Inflammatory macrophage treated with lipopolysaccharide for 1 hour (primary cell): ENCODE results near the gene CNTNAP2.
A peak's percentile ranks its signal among the peaks of the same experiment; 100 is the strongest.

Experiments
- DNase-seq, 2 donors: peaks; one replicate each; pipeline ENCODE4 v3.0.0-alpha.2; 2020 to 2022

CNTNAP2 gene

DNA sequence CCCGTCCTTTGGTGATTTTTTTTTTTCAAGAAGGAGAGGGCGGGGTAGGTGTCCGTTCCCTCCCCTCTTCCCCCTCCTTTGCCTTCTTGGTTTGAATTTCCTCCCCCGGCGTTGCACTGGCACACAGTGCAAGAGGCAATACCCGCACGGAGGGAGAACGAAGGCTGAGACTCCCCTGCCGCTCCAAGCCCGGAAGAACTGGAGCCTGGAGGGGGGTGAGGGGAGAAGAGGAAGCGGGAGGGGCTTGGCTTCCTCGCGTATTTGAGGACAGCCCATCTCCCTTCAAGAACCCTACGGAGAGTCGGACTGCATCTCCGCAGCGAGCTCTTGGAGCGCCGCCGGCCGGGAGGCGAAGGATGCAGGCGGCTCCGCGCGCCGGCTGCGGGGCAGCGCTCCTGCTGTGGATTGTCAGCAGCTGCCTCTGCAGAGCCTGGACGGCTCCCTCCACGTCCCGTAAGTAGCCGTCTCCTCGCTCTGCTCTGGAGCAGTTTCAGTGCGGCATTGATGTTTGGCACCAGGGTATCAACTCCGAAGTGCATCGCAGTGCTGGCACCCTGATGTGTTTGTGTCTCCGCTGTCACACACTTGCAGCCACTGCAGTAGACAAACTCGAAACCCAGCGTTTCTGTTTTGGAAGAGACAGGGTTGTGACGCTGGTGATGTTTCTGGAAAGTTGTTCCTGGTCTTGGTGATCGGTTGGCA, at the start of gene CNTNAP2:
Gene CNTNAP2, plus strand, starts transcription at position 281 of the 702 bp plus-strand sequence. Its CDS starts 76 bp downstream, at position 357.
- DNase-seq: no peak

DNA sequence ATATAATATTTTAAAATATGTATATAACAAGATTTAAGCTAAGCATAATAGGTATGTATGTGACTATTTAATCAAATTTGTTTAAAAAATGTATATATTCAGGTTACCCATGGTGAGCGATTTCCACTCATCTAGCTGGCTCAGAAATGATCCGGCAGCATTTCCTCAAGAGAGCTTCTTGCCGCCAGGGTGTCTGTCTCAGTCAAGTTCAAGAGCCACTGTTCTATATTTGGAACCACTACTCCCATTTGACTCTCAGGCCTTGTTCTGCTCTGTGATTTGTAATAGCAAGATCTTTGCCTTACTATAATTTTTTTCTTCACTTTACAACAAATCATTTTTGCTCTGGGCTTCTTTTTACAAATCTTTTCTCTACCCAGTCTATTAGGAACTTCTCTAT, 48.7 kb upstream of the CNTNAP2 start:
- no peak for DNase-seq

DNA sequence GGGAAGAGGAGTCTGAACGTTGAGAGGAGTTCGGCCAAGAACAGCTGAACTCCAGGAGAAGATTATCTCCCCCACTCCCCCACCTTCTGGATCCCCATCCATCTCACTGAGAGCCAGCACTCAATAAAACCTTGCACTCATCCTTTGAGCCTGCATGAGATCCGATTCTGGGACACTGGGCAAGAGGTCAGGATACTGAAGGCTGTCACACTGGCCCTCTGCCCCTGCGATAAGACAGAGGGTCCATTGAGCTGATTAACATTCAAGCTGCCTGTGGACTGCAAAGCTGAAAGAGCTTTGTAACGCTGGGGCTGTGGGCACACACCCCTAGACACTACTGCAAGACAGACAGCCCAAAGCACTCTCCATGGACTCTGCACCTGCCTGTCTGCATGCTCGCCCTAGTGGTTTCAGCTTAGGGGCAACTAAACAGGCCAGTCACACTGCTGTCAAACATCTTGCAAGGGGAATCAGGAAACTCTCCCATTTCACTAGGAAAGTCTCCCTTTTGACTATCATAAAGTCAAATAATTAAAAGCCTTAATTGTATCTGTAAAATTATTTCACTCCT, 42.3 kb upstream of the CNTNAP2 start:
- no peak for DNase-seq

DNA sequence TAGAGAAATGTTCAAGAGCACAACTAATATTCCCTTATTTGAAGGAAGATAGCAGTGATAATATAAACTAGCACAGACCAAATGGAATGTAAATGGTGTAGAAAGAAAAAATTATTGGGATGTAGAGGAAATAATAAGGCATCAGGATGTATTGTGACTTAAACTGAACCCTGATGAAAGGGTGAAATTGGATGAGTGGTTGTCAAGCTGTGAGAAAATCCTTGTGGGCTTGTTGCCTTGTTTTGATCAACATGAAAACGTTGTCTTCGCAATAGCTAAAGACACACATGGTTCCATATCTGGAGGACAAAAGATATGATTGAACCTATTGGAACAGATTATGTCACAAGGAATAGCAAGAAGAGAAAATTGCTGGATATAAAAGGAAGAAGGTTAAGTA, 40.3 kb upstream of the CNTNAP2 start:
- no peak for DNase-seq

DNA sequence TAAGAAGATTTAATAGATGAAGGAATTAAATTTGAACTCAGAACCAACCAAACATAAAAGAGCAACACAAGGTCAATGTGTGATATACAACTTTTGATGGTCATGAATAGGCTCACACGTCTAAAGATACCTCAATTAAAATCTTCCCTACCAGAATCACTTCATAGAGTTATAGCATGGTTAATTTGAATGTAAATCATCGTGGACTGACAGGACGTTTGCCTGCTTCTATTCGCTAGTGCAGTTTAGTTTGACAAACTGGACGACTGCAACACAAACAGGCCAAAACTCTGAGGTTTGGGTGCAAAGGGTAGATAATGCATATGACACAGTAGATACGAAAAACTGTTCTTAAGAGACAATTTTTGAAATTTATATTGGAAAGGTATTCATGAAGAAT, 32.5 kb upstream of the CNTNAP2 start:
- DNase-seq: no peak

DNA sequence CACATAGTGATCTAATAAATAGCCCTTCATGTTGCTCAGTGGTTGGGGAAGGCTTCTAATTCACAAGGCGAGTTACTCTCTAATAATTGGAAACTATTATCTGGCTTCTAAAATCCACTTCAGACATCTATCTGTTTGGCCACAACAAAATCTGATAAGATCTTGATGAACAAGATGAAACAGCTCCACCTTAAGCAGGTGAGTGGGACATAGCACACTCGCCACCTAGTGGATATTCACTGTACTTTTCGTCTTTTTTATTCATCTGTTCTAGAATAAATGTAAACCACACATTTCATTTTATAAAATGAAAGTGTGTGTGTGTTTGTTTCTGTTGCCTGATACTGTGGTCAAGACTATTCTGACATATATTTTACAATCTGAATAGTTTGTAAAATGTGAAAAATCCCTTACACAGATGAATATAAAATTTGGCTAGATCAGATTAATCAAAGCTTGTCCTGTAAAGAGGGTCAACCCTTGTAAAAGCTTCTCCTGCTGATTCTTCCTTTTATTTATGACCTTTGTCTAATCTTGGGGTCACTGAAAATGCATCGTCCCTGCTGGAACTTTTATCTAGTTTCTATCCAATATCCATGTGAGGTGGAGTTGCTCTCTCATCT, 26.5 kb upstream of the CNTNAP2 start:
- peak in 1 of 2 donors; percentile 3 for DNase-seq

DNA sequence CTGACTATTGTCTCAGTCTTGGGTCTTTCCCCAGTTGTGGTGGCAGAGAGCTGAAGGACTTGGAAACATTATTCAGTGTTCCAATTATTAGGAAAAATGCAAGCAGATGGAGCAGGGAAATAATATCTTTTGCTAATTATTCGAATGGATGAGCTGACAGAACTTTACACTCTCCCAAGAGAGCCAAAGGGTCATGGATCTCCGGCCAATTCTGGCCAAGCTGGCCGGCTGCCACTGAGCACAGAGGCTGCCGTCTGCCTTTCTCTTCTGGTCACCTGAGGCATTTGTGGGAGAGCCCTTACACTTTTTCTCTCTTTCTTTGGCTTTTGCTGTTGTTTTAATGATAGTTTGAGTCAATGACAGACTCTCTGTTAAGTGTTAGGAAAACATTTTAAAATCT, 22.2 kb upstream of the CNTNAP2 start:
- no peak for DNase-seq

DNA sequence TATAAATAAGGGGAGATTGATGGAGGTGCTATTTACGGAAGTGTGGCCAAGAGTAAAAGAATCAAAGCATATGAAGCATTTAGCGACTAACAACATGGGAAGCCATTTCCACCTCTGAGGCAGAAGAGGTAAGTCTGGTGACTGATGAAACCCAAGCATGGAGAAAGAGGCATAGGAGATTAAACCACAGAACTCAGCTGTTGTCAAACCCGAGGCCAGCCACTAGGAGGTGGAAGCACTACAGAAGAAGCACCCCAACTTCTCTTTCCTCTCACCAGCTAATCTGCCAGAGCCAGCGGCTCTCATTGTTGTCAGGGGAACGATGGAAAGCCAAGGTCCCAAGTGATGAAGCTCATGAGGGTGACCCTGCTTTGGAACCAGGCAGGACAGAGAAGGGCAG, 19.6 kb upstream of the CNTNAP2 start:
- no peak for DNase-seq

DNA sequence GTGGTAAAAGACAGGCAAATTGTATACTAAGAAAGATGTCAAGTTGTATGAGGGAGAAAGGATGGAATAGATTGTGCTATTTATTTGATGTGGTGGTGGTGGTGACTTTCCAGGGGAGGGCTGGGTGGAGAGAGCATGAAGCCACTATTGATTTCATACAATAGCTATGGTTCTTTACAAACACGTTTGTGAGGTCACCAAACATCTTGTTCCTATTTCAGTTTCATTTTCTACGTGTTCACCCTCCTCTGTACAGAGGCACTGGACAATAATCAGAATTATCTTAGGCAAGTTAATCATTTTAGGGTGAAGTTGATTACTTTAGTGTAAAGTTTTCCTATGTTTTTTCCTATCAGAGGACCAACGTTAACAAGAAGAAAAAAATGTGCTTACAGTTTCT, 10.3 kb upstream of the CNTNAP2 start:
- no peak for DNase-seq

DNA sequence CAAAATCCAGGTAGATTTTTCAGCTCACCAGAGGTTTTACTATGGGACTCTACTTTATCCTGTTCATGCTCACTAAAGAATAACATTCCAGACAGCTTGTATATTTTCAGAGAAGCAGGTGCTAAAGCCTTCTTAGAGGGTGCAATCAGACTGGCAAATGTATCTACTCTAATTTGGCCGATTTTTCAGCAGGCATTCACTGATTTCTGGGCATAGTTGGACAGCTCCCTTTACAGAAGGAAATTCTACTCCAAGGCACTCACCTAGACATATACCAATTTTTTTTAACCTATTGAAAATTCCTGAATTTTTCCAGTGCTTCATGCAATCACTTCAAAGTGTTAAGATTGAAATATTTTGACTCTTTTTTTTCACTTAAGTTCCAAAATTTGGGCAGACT, 3.8 kb upstream of the CNTNAP2 start:
- no peak for DNase-seq

DNA sequence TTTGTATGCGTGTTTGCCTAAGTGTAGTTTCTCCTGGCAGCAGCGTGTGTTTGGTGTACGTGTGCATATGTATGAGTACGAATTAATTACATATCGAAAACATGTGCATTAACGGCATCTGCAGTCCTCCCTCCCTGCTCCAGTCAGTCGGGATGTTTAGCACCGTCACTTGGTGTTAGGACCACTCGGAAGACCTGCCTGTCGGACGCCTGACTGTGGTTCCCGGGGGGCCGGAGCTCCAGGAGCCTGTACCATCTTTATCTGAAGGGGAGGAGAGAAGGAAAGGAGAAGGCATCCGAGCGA, 1.1 kb upstream of the CNTNAP2 start:
- no peak for DNase-seq

DNA sequence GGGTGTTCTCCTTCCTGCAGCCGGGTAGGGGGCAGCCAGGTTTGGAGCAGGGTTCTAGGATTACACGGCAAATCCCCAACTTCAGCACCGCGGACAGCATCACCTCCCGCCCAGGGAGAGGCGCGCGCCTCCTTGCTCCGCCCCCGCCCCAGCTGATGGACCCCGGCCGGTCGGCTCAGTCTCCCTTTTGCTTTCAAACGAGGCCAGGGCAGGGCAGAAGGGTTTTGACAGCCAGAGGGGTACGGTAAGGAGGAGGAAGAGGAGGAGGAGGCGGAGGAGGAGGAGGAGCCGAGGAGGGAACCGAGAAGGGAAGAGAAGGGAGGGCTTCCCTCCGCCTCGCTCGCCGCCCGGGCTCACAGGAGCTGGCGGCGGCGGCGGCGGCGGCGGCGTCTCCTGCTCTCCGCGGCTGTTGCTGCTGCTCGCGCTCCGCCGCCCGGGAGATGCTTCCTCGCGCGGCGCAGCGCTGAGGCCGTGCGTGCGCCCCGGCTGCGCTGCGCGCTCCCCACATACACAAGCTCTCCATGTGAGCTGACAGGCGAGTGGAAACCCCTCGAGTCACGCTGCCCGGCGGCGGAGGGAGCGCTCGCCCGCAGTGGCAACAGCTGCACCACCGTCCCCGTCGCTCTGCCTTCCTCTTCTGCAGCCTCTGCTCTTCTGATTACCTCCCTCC, 615 bp upstream of the CNTNAP2 start:
- no peak for DNase-seq

DNA sequence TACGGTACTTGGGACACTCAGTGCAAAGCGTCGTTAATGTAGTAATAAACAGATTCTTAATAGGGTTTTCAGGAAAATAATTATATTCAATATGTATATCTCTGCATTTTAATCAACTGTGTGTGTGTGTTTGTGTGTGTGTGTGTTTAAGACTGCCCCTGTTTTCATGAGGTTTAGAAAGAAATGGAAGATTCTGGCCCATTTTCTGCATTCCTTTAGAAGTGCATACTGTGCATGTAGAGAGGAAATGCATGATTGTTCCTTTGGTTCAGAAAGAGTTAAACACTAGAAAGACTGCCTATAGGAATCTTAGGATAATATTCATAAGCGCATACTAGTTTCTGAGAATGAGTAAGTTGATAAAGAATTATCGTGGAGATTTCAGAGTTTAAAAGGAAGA, 975 bp downstream of the CNTNAP2 start:
- no peak for DNase-seq

DNA sequence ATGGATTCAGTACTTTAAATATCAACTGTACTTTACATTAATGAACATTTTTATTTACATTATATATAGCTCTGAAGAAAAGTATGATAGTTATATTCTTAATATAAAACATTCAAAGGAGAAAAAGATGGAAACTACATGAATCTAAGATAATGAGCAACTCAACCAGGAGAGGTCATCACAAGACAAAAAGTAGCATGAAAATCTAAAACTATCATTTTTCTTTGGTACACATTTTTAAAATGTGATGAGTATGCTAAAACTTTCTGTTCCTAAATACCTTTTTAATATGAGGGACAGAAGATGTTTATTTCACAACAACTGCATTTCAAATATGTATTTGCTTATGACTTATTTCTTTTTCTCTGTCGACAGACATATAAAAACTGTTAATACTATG, 2.4 kb downstream of the CNTNAP2 start:
- DNase-seq: no peak

DNA sequence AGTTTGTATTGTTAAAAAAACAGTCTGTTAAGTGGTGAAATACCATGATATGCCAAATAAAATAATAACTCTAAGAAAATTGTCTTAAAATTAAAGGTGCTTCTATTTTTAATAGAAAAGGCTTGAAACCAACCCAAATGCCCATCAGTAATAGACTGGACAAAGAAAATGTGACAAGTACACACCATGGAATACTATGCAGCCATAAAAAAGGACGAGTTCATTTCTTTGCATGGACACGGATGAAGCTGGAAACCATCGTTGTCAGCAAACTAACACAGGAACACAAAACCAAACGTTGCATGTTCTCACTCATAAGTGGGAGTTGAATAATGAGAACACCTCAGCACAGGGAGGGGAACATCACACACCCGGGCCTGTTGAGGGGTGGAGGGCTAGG, 7.1 kb downstream of the CNTNAP2 start:
- no peak for DNase-seq

DNA sequence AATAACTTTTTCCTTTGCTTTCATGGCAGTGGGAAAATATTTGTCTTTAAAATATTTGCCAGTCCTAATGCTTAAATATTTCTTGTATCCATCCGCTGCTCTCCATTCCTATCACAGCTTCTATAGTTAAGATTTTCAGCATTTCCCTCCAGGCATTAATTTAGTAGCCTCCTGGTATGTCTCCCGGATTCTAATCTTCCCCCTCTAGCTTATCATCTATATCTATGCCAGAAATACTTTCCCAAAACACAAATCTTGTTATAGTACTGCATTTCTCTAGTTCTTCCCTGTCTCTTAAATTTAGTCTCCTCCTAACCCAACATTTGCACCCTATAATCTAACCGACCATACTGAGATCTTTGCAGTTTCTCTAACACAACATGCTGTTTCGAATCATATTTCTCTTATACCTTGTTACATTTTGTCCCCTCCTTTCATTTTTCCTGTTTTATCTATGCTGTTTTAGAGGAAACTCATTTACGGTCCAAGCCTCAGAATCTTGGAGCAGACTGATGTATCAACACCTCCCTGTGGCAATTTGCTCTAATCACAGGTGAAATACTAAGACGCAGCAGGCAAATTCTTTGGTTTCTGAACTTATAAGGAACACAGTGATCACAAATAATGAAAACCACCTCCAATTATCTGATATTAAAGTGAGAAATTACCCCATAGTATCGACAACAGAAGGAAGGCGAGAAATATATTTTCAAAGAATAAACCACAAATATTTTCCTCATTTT, 10.3 kb downstream of the CNTNAP2 start:
- no peak for DNase-seq

DNA sequence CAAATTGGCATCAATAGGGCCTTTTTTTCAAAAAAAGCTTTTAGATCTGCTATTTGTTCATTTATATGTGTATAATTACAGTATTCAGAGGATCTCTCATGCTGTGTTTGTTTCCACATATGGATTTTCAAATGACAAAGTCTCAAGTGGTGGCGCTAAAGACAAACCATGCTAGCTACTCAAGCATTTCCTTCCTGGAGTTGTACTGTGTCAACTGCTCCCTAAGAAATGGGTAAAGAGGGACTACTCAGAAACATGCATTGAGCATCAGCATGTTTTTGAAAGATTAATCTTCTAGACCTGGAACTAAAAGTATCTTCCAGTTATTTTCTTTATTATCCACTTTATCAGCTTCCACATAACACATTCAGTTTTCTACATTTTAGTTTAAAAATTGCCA, 12.7 kb downstream of the CNTNAP2 start:
- no peak for DNase-seq

DNA sequence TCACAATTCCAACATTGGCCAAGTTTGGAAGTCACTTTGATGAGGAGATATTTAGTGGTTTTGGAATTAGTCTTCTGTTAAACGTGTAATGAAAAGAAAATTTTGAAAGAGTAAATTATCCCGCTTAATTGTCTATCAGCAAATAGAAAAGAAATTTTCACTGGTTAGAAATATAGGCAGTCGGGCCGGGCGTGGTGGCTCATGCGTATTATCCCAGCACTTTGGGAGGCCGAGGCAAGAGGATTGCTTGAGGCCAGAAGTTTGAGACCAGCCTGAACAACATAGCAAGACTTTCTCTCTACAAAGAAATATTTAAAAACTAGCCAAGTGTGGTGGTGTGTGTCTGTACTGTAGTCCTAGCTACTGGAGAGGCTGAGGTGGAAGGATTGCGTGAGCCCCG, 13.4 kb downstream of the CNTNAP2 start:
- no peak for DNase-seq

DNA sequence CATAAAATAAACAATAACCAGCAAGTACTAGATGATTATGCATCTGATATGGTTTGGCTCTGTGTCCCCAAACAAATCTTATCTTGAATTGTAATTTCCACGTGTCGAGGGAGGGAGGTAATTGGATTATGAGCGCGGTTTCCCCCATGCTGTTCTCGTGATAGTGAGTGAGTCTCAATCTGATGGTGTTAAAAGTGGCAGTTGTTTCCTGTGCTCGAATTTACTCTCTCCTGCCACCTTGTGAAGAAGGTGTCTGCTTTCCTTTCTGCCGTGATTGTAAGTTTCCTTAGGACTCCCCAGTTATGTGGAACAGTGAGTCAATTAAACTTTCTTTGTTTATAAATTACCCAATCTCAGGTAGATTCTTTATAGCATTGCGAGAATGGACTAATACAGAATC, 15.1 kb downstream of the CNTNAP2 start:
- no peak for DNase-seq

DNA sequence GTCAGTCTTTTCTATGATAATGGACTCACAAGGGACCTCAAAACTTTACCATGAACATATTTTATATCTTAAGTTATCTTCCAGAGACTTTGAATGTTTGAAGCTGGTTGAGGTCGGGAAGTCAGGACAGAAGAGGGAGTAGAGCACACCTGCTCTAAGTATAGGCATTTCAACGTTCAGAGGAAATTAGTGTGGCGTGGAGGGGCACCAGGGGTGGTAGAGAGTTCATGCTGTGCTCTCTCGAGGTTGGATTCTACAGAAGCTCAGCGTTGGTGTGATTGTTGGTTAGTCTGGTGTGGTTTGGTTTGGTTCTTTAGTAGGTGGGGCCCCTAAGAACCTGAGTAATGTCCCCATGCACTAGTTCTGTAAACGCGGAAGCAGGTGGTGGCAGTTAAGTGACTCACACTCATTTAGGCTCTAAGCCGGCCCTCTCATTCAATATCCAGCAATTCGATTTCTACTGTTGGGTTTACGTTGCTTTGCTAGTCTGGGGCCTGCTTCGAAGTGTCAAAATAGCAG, 19.8 kb downstream of the CNTNAP2 start:
- no peak for DNase-seq

DNA sequence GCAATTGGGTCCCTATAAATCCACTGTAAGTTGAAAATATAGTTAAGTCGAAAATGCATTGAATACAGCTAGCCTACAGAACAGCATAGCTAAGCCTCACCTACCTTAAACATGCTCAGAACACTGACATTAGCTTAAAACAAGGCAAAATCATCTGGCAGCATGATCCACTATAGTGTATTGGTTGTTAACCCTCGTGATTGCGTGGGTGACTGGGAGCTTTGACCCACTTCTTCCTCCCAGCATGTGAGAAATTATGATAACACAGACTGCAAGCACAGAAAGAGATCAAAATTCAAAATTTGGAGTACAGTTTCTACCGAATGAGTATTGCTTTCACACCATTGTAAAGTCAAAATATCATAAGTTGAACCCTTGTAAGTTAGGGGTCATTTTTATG, 22.3 kb downstream of the CNTNAP2 start:
- DNase-seq: no peak

DNA sequence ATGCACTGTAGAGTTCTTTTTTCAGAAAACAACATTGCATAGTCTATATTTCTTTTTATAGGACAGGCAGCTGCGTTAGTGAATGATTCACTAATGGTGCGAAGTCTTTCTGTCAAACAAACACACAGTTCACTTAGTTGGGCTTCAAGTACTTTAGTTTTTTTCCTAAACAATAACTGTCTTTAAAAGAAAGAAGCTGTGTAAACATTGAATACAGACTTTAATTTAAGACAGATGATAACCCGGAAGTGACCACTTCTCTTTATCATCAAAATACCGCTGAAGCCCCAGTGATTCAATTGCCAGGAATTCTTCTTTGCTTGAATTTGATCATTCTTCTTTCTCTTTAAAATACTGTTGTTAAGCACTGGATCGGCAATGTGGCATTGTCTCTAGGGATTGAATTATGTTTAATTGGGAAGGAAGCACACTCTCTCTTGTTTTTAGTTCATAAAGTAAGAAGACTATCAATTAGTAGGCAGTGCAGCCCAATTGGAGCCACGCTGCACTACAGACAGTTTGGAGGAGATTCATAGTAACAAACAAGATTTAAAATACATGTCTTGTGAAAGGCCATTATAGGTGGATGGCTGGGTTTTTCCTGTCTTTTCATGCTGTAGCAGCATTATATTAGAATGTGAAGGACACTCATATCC, 30.4 kb downstream of the CNTNAP2 start:
- no peak for DNase-seq

DNA sequence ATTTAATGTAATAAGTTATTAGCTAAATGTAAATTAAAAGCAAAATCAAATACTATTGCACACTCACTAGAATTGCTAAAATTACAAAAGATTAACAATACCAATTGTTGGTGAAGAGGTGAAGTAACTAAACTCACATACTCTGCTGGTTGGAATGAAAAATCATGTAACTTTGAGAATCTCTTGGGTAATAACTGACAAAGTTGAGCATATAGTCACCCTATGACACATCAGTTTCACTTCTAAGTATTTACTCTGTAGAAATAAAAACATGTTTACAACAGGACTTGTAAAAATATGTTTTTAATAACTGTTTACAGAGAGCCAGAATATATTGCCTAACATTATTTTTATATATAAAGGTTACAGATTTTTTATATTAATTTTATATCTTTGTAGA, 33.6 kb downstream of the CNTNAP2 start:
- no peak for DNase-seq
